Endothelial cell of umbilical vein (primary cell): ENCODE measurements around the gene TRAPPC6A. TPM values are rescaled to one million over a fixed set of nuclear protein-coding genes. Genes with fewer than 3 reads are reported as not detected.

Experiments
- BruUV-seq: library from RNA; stranded (reverse); fragments of 400-500 nt; replicated peaks from 2 replicates; lab custom pipeline; 2021; lab: Mats Ljungman, UMichigan
- CTCF ChIA-PET: fragments of 300-600, 350-600 bp; sonication (Branson Sonifier 250); formaldehyde crosslinking; loops from one replicate; lab custom pipeline; 2021; ENCODE audit warnings: antibody characterized with exemption, inconsistent platforms; lab: Charles Lee
- POLR2A ChIA-PET: fragments of 300-600, 350-600 bp; sonication (Branson Sonifier 250); formaldehyde crosslinking; loops from one replicate; lab custom pipeline; 2021; ENCODE audit warnings: antibody characterized with exemption, inconsistent platforms; lab: Charles Lee
- DNase-seq: peaks from one replicate; pipeline ENCODE4 v3.0.0-alpha.2; 2011; ENCODE audit warnings: low read depth, low spot score
- FAIRE-seq: peaks from 2 replicates; lab custom pipeline; 2011; peaks lifted over from hg19 to GRCh38; lab: Jason Lieb, UNC
- H2AFZ ChIP-seq: 2 replicates; pipeline ENCODE4 v1.6.0; 2012; ENCODE audit warnings: low read depth, low read length, control low read depth, inconsistent platforms
- H3K27ac ChIP-seq: 2 replicates; pipeline ENCODE4 v1.5.1; 2011; ENCODE audit warnings: low read depth, mild to moderate bottlenecking, control low read depth, low read length, moderate library complexity; ENCODE audit not compliant: insufficient read depth
- H3K27me3 ChIP-seq, 2 experiments: 2 replicates each; pipeline versions ENCODE4 v1.6.0 to v1.6.1; 2011; ENCODE audit warnings: low read length in 2 of 2, mixed read lengths in 1 of 2; ENCODE audit not compliant: control insufficient read depth in 2 of 2, insufficient read depth in 2 of 2
- H3K36me3 ChIP-seq, 2 experiments: 2 replicates in 1 of 2; 3 replicates in 1 of 2; pipeline ENCODE4 v1.5.1; 2011; ENCODE audit warnings: low read length in 2 of 2, mild to moderate bottlenecking in 1 of 2, moderate library complexity in 1 of 2; ENCODE audit not compliant: control insufficient read depth in 2 of 2, insufficient read depth in 2 of 2; ENCODE audit errors: extremely low read depth in 1 of 2
- H3K4me1 ChIP-seq: 3 replicates; pipeline ENCODE4 v1.5.1; 2011; ENCODE audit warnings: mild to moderate bottlenecking, low read length; ENCODE audit not compliant: control insufficient read depth, insufficient read depth; ENCODE audit errors: extremely low read depth
- H3K4me2 ChIP-seq: 2 replicates; pipeline ENCODE4 v1.6.1; 2011; ENCODE audit warnings: low read length, control low read depth, mixed read lengths; ENCODE audit not compliant: insufficient read depth
- H3K4me3 ChIP-seq, 3 experiments: fragments of 200-600 bp in 1 of 3; sonication (generic), shearing (Covaris generic) in 1 of 3; replicated peaks in 1 of 3; 2 replicates each; pipeline ENCODE4 v1.5.1; 2011 to 2016; ENCODE audit warnings: control low read depth in 3 of 3, low read length in 3 of 3, mild to moderate bottlenecking in 2 of 3, inconsistent platforms in 1 of 3, low read depth in 1 of 3, moderate library complexity in 1 of 3; ENCODE audit not compliant: insufficient read depth in 1 of 3
- H3K79me2 ChIP-seq: 2 replicates; pipeline ENCODE4 v1.6.0; 2012; ENCODE audit warnings: low read length, inconsistent platforms; ENCODE audit not compliant: control insufficient read depth, insufficient read depth
- H3K9ac ChIP-seq: replicated peaks from 2 replicates; pipeline ENCODE3; 2011; ENCODE audit warnings: low read length, control low read depth; ENCODE audit not compliant: insufficient read depth; ENCODE audit errors: extremely low read depth
- H3K9me1 ChIP-seq: replicated peaks from 3 replicates; pipeline ENCODE4 v1.6.0; 2011; ENCODE audit warnings: mild to moderate bottlenecking, low read length; ENCODE audit not compliant: control insufficient read depth, insufficient read depth; ENCODE audit errors: extremely low read depth
- H3K9me3 ChIP-seq: replicated peaks from 2 replicates; pipeline ENCODE4 v1.5.1; 2012; ENCODE audit warnings: low read length, inconsistent platforms; ENCODE audit not compliant: control insufficient read depth, insufficient read depth
- H4K20me1 ChIP-seq: replicated peaks from 2 replicates; pipeline ENCODE3; 2011; ENCODE audit warnings: mild to moderate bottlenecking, low read length; ENCODE audit not compliant: control insufficient read depth, insufficient read depth; ENCODE audit errors: extremely low read depth
- EZH2 ChIP-seq: IDR thresholded peaks from 2 replicates; pipeline ENCODE4 v1.6.1; 2012; ENCODE audit warnings: borderline replicate concordance, low read depth, mild to moderate bottlenecking, moderate library complexity, low read length, inconsistent platforms; ENCODE audit not compliant: severe bottlenecking
- FOS ChIP-seq: IDR thresholded peaks from 2 replicates; pipeline ENCODE4 v1.6.1; 2011; ENCODE audit warnings: mild to moderate bottlenecking, low read length, moderate library complexity, borderline replicate concordance; ENCODE audit not compliant: insufficient read depth
- GATA2 ChIP-seq: IDR thresholded peaks from 2 replicates; pipeline ENCODE4 v1.7.0; 2011; ENCODE audit warnings: low read depth, mild to moderate bottlenecking, moderate library complexity, mixed read lengths, low read length; ENCODE audit not compliant: insufficient read length, insufficient read depth
- JUN ChIP-seq: IDR thresholded peaks from 2 replicates; pipeline ENCODE4 v1.6.1; 2011; ENCODE audit warnings: borderline replicate concordance, low read depth; ENCODE audit not compliant: insufficient read length, insufficient read depth
- MYC ChIP-seq: IDR thresholded peaks from one replicate; pipeline ENCODE4 v1.6.1; 2011; ENCODE audit warnings: mild to moderate bottlenecking, low read depth, low read length
- POLR2A ChIP-seq: IDR thresholded peaks from 2 replicates; pipeline ENCODE4 v1.6.1; 2012; ENCODE audit warnings: low read depth, mild to moderate bottlenecking, control low read depth, low read length
- POLR2AphosphoS5 ChIP-seq: IDR thresholded peaks from 2 replicates; pipeline ENCODE4 v1.6.1; 2012; ENCODE audit warnings: low read depth, mild to moderate bottlenecking, control low read depth, low read length, moderate library complexity; ENCODE audit not compliant: insufficient read depth
- dilution Hi-C: fragments of 300-500 bp; cut with MboI; formaldehyde crosslinking; loops from one replicate; pipeline ENCODE4 v1.15.0; 2019; ENCODE audit warnings: low sequenced_read_pairs; ENCODE audit not compliant: extremely low pct_ligation_motif_present
- intact Hi-C: fragments of 100-400 bp; cut with micrococcal nuclease; formaldehyde crosslinking; loops from one replicate; pipeline ENCODE4 v1.10.0; 2022
- polyA plus RNA-seq, 4 experiments: library from polyadenylated mRNA; depleted of rRNA in 3 of 4; stranded (reverse) in 3 of 4; unstranded in 1 of 4; fragments of >200 nt; gene quantifications; 2 replicates each; pipeline versions ENCODE4 v1.2.1 to v1.2.3, GENCODE V29; 2011 to 2012; ENCODE audit warnings: missing spikeins in 1 of 4
- total RNA-seq: library from RNA; stranded (reverse); gene quantifications from 2 replicates; pipeline ENCODE4 v1.2.3, GENCODE V29; 2021
- TF ChIP-seq, protein P1 (sequence below): IDR thresholded peaks from 2 replicates; pipeline ENCODE4 v1.6.1; 2011; ENCODE audit not compliant: insufficient read depth, insufficient read length
- TF ChIP-seq, protein P2 (sequence below), 2 donors: IDR thresholded peaks; 1 replicate in 1 of 2; 2 replicates in 1 of 2; pipeline ENCODE4 v1.5.1; 2011; ENCODE audit warnings: low read length in 2 of 2, mild to moderate bottlenecking in 2 of 2, moderate library complexity in 2 of 2, control low read depth in 1 of 2, inconsistent platforms in 1 of 2, low read depth in 1 of 2; ENCODE audit not compliant: insufficient read depth in 1 of 2; ENCODE audit errors: extremely low read depth in 1 of 2

The TRAPPC6A gene
- total and polyA plus RNA-seq, 2 donors (not counting 3 experiments of a cell fraction or from before 2014, with no cell fraction given), result 18.1 to 45.4 TPM

DNA sequence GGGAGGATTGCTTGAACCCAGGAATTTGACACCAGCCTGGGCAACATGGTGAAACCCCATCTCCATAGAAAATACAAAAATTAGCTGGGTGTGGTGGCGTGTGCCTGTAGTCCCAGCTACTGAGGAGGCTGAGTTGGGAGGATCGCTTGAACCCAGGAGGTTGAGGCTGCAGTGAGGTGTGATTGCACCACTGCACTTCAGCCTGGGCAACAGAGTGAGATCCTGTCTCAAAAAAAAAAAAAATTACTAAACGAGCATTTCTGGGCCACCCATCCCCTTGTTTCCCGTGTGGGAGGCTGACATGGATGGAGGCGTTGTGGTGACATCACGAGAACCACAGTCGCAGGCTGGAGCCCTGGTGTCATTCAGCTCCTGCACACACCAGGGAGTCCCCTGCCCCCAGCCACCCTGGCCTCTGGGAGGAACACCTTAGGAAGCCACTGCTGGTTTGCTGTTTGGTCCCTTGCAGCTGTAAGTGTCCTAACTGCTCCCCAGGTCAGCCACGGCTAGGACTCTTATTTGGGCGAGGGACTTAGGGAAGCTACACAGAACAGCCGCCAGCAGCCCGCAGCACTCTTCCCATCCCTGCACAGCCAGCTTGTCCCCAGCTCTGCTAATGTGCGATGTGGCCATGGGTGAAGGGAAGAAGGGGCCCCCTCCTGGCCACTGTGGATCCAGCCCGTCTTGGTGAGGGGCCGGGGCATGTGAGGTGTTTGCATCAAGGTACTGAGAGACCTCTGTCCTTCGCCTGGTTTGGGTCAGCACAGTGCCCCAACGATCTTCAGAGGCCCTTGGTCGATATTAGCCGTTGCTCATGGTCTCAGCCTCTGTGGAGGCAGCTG lies 30.0 kb downstream of the TRAPPC6A start:
- DNase-seq (no peak), FAIRE-seq (no peak)
- dilution Hi-C loops (no loop called here), intact Hi-C loops (no loop called here)
- Histone ChIP-seq H3K27ac (no peak overlapping the region), H3K79me2 (no peaks in the 10 kb centered on the region), H4K20me1 (no peaks in the 10 kb centered on the region), H3K9ac (no peak overlapping the region), H3K36me3 (peaks cover 0 to 6% of the 10 kb centered on the region in 2 experiments), H2AFZ (no peak overlapping the region), H3K4me2 (no peak overlapping the region), H3K9me3 (no peaks in the 10 kb centered on the region), H3K4me1 (peaks cover 4% of the 10 kb centered on the region), H3K4me3 (no peak overlapping the region), H3K27me3 (peaks cover 6 to 13% of the 10 kb centered on the region in 2 experiments), H3K9me1 (no peaks in the 10 kb centered on the region)
- POLR2A ChIA-PET, result no interaction called here
- TF ChIP-seq EZH2, result no peak
- no peak for TF ChIP-seq MYC
- TF ChIP-seq POLR2AphosphoS5, result no peak
- no peak for TF ChIP-seq FOS
- TF ChIP-seq, protein P1, sequence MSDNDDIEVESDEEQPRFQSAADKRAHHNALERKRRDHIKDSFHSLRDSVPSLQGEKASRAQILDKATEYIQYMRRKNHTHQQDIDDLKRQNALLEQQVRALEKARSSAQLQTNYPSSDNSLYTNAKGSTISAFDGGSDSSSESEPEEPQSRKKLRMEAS, result no peak
- TF ChIP-seq, protein P2, sequence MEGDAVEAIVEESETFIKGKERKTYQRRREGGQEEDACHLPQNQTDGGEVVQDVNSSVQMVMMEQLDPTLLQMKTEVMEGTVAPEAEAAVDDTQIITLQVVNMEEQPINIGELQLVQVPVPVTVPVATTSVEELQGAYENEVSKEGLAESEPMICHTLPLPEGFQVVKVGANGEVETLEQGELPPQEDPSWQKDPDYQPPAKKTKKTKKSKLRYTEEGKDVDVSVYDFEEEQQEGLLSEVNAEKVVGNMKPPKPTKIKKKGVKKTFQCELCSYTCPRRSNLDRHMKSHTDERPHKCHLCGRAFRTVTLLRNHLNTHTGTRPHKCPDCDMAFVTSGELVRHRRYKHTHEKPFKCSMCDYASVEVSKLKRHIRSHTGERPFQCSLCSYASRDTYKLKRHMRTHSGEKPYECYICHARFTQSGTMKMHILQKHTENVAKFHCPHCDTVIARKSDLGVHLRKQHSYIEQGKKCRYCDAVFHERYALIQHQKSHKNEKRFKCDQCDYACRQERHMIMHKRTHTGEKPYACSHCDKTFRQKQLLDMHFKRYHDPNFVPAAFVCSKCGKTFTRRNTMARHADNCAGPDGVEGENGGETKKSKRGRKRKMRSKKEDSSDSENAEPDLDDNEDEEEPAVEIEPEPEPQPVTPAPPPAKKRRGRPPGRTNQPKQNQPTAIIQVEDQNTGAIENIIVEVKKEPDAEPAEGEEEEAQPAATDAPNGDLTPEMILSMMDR (IDR thresholded peaks at IDR 0.05; ENCODE audit: extremely low read depth in 1 of 2, insufficient read depth in 1 of 2, low read depth in 1 of 2, low read length in 2 of 2), result no peak
- no peak for TF ChIP-seq GATA2
- TF ChIP-seq POLR2A, result no peak
- TF ChIP-seq JUN, result no peak
- BruUV-seq, result no TSS peak
- CTCF ChIA-PET, result interaction anchor here (1.7 kb wide), 1 partner anchor 17 kb away, joined by 7 read pairs; no protein-coding TSS in a partner anchor
